HepG2 (cell line): ENCODE measurements around the gene TNFSF13. TPM values are rescaled to one million over a fixed set of nuclear protein-coding genes. Genes with fewer than 3 reads are reported as not detected.
A peak's percentile ranks its signal among the peaks of the same experiment; 100 is the strongest.

Experiments used
- CREB3 ChIP-seq: sonication (generic); formaldehyde crosslinking; IDR thresholded peaks from 2 replicates; pipeline ENCODE4 v1.5.0; 2020; ENCODE audit warnings: missing genetic modification reagents
- CREM ChIP-seq, 2 experiments: sonication (generic) in 1 of 2; formaldehyde crosslinking in 1 of 2; IDR thresholded peaks; 2 replicates each; pipeline versions ENCODE4 v1.4.0 to v1.6.1; 2016 to 2020; ENCODE audit warnings: antibody characterized with exemption in 1 of 2, mild to moderate bottlenecking in 1 of 2, missing genetic modification reagents in 1 of 2
- EEA1 ChIP-seq: sonication (generic); formaldehyde crosslinking; IDR thresholded peaks from 2 replicates; pipeline ENCODE4 v1.5.1; 2020; ENCODE audit warnings: mild to moderate bottlenecking, missing genetic modification reagents, borderline replicate concordance
- GTF3A ChIP-seq: sonication (generic); formaldehyde crosslinking; conservative IDR thresholded peaks from 2 replicates; pipeline ENCODE4 v1.4.0; 2020; ENCODE audit warnings: mild to moderate bottlenecking, missing genetic modification reagents
- MLLT10 ChIP-seq: sonication (generic); formaldehyde crosslinking; IDR thresholded peaks from 2 replicates; pipeline ENCODE4 v1.4.0; 2020; ENCODE audit warnings: missing genetic modification reagents
- NFYC ChIP-seq: IDR thresholded peaks from 2 replicates; pipeline ENCODE4 v1.6.1; 2016; ENCODE audit warnings: missing genetic modification reagents, missing compliant biosample characterization
- NR0B2 ChIP-seq: sonication (generic); formaldehyde crosslinking; IDR thresholded peaks from 2 replicates; pipeline ENCODE4 v1.4.0; 2020; ENCODE audit warnings: mild to moderate bottlenecking, missing genetic modification reagents
- PHF8 ChIP-seq: sonication (generic); formaldehyde crosslinking; IDR thresholded peaks from 2 replicates; pipeline ENCODE4 v1.5.0; 2020; ENCODE audit warnings: missing genetic modification reagents
- SMAD1 ChIP-seq: sonication (generic); formaldehyde crosslinking; IDR thresholded peaks from 2 replicates; pipeline ENCODE4 v1.4.0; 2020; ENCODE audit warnings: missing genetic modification reagents, low read depth, mild to moderate bottlenecking, borderline replicate concordance
- SP1 ChIP-seq, 2 experiments: fragments of 450-650 bp in 1 of 2; sonication (generic) in 1 of 2; formaldehyde crosslinking in 1 of 2; IDR thresholded peaks; 2 replicates each; pipeline versions ENCODE4 v1.4.0 to v1.6.1; 2016 to 2020; ENCODE audit warnings: missing genetic modification reagents in 1 of 2
- SRY ChIP-seq: sonication (generic); formaldehyde crosslinking; IDR thresholded peaks from 2 replicates; pipeline ENCODE4 v1.8.0; 2022; ENCODE audit warnings: mild to moderate bottlenecking, missing genetic modification reagents
- TCF7 ChIP-seq: sonication (generic); IDR thresholded peaks from 2 replicates; pipeline ENCODE4 v1.6.1; 2016; ENCODE audit warnings: antibody characterized with exemption, low read depth
- TFAP4 ChIP-seq: sonication (generic); IDR thresholded peaks from 2 replicates; pipeline ENCODE4 v1.6.1; 2016; ENCODE audit warnings: low read depth, borderline replicate concordance
- ZBTB37 ChIP-seq: sonication (generic); formaldehyde crosslinking; IDR thresholded peaks from 2 replicates; pipeline ENCODE4 v1.4.0; 2020; ENCODE audit warnings: mild to moderate bottlenecking, missing genetic modification reagents
- ZNF468 ChIP-seq: sonication (generic); formaldehyde crosslinking; IDR thresholded peaks from 2 replicates; pipeline ENCODE4 v1.8.0; 2022; ENCODE audit warnings: mild to moderate bottlenecking, moderate library complexity, missing genetic modification reagents
- ZNF607 ChIP-seq: sonication (generic); formaldehyde crosslinking; IDR thresholded peaks from 2 replicates; pipeline ENCODE4 v1.5.1; 2020; ENCODE audit warnings: missing genetic modification reagents, mild to moderate bottlenecking, borderline replicate concordance
- polyA plus RNA-seq, 8 experiments: library from polyadenylated mRNA; depleted of rRNA in 3 of 8; stranded (reverse) in 7 of 8; unstranded in 1 of 8; fragments of >200 nt; fragmentation: Illumina TruSeq in 4 of 8; extraction: Trizol in 4 of 8; gene quantifications; 2 replicates each; pipeline versions ENCODE4 v1.2.1 to v1.2.3, GENCODE V29; 2011 to 2016; ENCODE audit warnings: low read depth in 4 of 8, missing spikeins in 1 of 8, mixed read lengths in 1 of 8; ENCODE audit not compliant: insufficient read depth in 1 of 8
- total RNA-seq, 5 experiments: library from RNA; depleted of rRNA; stranded (reverse); fragments of >200 nt; fragmentation: Illumina TruSeq; extraction: Trizol; gene quantifications; 2 replicates each; pipeline ENCODE4 v1.2.3, GENCODE V29; 2016; ENCODE audit warnings: low read depth in 1 of 5
- TF ChIP-seq, protein P1 (sequence below): IDR thresholded peaks from 2 replicates; pipeline ENCODE4 v1.6.1; 2016; ENCODE audit warnings: missing compliant biosample characterization, missing genetic modification reagents, borderline replicate concordance
- TF ChIP-seq, protein P2 (sequence below): sonication (generic); formaldehyde crosslinking; IDR thresholded peaks from 2 replicates; pipeline ENCODE4 v1.5.0; 2020; ENCODE audit warnings: missing genetic modification reagents
- TF ChIP-seq, protein P3 (sequence below): sonication (generic); formaldehyde crosslinking; IDR thresholded peaks from 2 replicates; pipeline ENCODE4 v1.4.0; 2020; ENCODE audit warnings: missing genetic modification reagents
- TF ChIP-seq, protein P4 (sequence below): IDR thresholded peaks from 2 replicates; pipeline ENCODE4 v1.6.1; 2016

TNFSF13 gene
- total and polyA plus RNA-seq, 2 of the 13 experiments (the other 11 are each of a cell fraction or from before 2014, with no cell fraction given) = 2.5 to 3.3 TPM

GRCh38 chr17:7557775-7558543 lies 591 bp upstream of the TNFSF13 start (continued):
- TF ChIP-seq TCF7 (no peak), EEA1 (CRISPR knock-in tag) (no peak), TFAP4 (peak; percentile 36; the same call in 1 of the 2 replicates), SP1 (IDR thresholded peaks at IDR 0.05) (no peak), SP1 (CRISPR knock-in tag; IDR thresholded peaks at IDR 0.05) (peak; percentile 31; the same call in 1 of the 2 replicates), CREB3 (CRISPR knock-in tag) (no peak), SRY (CRISPR knock-in tag) (no peak), ZNF468 (CRISPR knock-in tag) (no peak), ZNF607 (no peak), MLLT10 (CRISPR knock-in tag) (no peak), ZBTB37 (CRISPR knock-in tag) (0 out of 2 replicates have a peak, but pooled peaks have one; percentile 26), NR0B2 (CRISPR knock-in tag) (no peak), GTF3A (no peak), NFYC (CRISPR knock-in tag) (no peak), CREM (IDR thresholded peaks at IDR 0.05) (no peak), CREM (CRISPR knock-in tag; IDR thresholded peaks at IDR 0.05) (no peak), PHF8 (peak; percentile 64), SMAD1 (CRISPR knock-in tag) (no peak)
- TF ChIP-seq, protein P1, sequence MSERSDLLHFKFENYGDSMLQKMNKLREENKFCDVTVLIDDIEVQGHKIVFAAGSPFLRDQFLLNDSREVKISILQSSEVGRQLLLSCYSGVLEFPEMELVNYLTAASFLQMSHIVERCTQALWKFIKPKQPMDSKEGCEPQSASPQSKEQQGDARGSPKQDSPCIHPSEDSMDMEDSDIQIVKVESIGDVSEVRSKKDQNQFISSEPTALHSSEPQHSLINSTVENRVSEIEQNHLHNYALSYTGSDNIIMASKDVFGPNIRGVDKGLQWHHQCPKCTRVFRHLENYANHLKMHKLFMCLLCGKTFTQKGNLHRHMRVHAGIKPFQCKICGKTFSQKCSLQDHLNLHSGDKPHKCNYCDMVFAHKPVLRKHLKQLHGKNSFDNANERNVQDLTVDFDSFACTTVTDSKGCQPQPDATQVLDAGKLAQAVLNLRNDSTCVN = no peak
- TF ChIP-seq, protein P2, sequence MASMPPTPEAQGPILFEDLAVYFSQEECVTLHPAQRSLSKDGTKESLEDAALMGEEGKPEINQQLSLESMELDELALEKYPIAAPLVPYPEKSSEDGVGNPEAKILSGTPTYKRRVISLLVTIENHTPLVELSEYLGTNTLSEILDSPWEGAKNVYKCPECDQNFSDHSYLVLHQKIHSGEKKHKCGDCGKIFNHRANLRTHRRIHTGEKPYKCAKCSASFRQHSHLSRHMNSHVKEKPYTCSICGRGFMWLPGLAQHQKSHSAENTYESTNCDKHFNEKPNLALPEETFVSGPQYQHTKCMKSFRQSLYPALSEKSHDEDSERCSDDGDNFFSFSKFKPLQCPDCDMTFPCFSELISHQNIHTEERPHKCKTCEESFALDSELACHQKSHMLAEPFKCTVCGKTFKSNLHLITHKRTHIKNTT (CRISPR knock-in tag) = no peak
- TF ChIP-seq, protein P3, sequence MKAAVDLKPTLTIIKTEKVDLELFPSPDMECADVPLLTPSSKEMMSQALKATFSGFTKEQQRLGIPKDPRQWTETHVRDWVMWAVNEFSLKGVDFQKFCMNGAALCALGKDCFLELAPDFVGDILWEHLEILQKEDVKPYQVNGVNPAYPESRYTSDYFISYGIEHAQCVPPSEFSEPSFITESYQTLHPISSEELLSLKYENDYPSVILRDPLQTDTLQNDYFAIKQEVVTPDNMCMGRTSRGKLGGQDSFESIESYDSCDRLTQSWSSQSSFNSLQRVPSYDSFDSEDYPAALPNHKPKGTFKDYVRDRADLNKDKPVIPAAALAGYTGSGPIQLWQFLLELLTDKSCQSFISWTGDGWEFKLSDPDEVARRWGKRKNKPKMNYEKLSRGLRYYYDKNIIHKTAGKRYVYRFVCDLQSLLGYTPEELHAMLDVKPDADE = no peak
- TF ChIP-seq, protein P4, sequence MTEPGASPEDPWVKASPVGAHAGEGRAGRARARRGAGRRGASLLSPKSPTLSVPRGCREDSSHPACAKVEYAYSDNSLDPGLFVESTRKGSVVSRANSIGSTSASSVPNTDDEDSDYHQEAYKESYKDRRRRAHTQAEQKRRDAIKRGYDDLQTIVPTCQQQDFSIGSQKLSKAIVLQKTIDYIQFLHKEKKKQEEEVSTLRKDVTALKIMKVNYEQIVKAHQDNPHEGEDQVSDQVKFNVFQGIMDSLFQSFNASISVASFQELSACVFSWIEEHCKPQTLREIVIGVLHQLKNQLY (CRISPR knock-in tag) = 0 out of 2 replicates have a peak, but pooled peaks have one; percentile 22
